AG08396 (cell line): ENCODE measurements around the gene ARRB1.

Experiments used
- DNase-seq: peaks from one replicate; pipeline ENCODE4 v3.0.0; 2012; ENCODE audit warnings: low spot score, mixed read lengths

The ARRB1 gene

DNA sequence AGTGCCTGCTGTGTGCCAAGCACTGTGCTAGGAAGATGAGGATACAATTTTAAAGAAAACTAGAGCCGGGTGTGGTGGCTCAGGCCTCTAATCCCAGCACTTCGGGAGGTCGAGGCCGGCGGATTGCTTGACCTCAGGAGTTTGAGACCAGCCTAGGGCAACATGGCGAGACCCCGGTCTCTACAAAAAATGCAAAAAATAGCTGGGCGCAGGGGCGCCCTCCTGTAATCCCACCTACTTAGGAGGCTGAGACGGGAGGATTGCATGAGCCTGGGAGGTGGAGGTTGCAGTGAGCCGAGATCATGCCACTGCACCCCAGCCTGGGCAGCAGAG is 102.6 kb downstream of the ARRB1 start:
- no peak for DNase-seq

DNA sequence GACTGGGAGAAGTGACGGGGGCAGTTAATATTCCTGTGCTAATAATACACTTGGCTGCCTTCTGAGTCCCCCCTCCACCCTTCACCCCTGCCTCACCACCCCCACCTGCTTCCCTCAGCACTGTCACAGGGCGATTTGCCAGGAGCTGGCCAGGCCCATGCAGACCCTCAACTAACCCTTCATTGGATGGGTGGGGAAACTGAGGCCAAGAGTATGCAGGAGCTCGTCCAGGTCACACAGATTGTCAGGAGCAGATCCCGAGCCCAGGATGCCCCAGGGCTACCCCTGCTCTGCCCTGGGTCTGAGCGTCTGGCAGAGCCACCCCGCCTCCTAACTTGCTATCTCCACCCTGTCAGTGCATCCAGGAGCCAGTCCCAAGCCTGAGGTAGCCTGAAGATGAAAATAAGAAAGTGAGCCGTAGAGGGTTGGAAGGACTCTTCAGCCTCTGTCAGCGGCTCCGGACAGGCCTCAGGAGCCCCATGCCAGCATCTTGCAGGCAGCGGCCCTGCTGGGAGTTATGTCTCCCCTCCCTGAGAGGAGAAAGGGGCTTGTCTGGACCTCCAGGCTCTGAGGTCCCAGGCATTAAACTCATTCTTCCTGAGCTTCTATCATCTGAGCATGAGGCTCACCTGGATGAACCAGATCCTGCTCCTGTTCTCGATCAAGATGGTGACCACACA is 104.7 kb downstream of the ARRB1 start:
- DNase-seq, result no peak

DNA sequence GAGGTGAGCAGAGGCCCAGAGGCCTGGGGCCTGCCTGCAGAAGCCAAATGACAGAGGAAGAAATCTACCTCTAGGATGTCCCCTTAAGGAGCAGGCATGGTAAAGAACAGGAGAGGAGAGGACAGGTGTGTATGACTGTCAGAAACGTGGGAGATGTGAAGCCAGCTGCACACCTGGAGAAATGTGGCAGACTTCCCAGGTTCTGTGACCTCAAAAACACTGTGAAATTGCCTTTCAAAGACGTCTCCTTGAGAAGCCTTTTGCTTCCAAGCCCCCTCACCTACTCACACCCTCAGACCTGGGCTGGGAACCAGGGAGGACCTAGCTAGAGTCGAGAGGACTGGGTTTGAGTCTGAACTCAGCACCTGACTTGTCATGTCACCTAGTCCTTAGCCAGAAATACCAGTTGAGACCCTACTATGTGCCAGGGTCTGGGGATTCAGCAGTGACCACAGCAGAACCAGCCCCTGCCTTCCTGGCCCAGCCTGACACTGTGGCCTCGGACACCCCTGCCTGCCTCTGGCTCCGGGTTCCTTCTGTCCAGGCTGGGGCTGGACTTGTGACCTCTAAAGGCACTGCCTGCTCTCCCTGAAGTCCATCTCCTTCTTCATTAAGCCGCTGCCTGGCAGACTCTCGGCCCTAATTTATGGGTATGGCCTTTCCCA is 105.3 kb downstream of the ARRB1 start:
- no peak for DNase-seq

DNA sequence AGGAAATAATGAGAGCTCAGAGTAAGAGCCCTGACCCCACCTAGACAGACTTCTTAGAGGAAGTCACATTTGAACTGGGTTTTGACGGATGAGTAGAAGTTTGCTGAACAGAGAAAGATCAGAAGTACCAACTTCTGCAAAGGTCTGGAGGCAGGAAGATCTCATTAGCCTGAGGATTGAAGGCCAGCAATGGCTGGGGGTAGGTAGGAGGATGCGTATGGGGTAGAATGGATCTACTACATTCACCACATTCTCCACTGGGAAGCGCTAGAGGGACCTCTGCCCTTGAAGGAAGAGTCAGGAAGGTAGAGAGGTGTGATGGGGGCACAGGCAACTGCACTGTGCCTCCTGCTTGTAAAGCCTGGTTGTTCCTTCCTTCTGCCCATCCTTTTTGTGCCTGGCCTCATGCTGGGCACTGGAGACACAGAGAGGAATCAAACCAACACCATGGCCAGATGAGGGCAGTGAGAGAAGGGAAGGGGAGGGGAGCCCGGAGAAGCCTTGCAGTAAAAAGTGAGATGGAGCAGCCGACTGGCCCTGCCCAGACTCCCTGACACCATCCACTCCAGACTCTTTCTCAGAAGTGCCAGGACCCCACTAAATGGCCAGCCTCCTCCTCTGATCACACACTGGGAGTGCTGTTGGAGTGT is 106.0 kb downstream of the ARRB1 start:
- no peak for DNase-seq

DNA sequence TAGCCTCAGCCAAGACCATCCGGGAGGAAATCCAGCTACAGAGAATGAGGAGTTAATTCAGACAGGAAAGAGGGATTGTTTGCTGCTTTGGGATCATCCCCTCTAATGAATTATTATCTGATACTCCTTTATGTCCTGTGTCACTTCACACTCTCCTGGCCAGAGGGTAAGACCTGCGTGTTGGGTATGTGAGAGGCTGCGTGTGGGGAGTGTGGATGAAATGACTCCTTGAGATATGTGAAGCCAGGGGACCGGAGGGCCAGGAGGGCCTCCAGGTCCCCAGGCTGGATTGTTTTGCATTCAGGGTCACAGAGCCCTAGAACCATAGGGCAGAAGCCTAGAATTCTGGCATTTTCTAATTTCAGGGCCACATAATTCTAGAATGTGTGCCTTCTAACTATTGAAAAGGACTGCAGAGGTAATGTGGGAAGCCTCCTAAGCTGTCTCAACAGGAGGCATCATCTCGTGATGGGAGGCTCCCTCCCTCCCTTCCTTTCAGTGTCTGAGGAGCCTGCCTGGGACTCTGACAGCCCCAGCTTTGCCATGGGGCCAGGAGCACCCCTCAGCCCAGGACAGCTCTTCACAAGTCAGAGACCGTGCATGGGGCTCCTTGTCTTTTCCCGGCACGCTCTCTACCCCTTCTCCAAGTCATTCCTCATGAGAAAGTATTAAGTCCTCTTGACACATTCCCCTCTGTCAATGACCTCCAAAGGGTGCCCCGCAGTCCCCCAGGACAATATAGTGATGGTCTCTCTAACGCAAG is 107.2 kb downstream of the ARRB1 start:
- DNase-seq, result no peak

DNA sequence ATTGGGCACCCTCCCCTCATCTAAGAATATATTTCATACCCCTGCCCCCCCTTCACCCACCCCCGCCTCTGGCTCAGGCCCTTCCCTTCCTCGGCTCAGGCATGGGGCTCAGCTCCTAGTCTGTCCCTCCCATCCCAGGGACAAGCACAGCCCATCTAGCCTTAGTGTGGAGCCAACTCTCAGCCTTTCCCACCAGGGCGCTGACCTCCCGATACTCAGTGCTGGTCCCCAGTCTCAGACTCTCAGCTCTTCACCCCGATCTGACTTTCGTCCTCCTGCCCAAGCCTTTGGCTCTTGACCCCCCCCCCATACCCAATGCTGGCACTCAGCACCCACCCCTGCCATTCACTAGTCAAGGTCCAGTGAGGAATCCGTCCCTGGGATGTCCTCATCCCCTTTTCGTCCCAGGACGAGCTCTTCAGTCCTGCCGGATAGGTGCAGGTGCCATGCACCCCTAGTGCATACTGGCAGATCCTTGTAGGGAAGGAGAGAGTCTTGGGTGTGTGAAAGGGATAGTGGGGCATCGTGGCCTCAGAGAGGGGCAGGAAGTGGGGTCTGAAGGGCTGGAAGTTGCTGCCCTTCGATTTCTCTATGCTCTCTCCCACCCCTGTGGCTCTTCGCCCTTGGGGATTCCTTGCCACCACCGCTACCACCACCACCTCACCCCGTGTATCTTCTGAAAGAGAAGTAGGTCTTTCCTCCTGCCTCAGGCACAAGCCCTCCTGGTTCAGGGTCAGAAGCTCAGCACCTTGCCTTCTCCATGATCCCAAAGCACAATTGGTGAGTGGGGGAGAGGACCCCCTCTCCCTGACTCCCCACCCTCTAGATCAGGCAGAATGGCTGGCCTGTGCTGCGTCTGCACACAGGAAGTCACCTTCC is 108.5 kb downstream of the ARRB1 start:
- DNase-seq, result no peak

DNA sequence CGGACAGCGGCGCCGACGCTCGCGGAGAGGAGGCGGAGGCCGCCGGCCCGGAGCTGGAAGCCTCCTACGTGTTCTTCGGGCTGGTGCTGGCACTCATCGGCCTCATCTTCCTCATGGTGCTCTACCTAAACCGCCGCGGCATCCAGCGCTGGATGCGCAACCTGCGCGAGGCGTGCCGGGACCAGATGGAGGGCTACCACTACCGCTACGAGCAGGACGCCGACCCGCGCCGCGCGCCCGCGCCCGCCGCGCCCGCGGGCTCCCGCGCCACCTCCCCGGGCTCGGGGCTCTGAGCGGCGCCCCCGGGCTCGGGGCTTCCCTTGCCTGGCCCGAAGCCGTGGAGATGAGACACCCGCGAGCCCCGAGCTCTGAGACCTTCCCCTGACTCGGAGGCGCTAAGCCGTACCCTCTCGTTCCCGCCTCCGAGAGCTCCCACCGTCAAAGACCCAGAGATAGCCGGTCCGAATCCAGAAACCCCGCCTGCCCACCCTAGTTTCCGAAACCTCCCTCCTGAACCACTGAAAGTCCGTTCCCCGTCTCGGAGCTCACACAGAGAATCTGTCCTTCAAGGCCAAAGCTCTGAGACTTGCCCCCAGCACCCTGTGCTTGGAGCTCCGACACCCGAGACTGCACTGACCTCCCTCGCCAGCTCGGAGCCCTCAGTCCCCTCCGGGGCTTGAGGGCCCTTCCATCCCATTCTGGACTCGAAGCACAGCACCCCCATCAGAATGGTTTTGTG is 109.4 kb downstream of the ARRB1 start:
- no peak for DNase-seq

DNA sequence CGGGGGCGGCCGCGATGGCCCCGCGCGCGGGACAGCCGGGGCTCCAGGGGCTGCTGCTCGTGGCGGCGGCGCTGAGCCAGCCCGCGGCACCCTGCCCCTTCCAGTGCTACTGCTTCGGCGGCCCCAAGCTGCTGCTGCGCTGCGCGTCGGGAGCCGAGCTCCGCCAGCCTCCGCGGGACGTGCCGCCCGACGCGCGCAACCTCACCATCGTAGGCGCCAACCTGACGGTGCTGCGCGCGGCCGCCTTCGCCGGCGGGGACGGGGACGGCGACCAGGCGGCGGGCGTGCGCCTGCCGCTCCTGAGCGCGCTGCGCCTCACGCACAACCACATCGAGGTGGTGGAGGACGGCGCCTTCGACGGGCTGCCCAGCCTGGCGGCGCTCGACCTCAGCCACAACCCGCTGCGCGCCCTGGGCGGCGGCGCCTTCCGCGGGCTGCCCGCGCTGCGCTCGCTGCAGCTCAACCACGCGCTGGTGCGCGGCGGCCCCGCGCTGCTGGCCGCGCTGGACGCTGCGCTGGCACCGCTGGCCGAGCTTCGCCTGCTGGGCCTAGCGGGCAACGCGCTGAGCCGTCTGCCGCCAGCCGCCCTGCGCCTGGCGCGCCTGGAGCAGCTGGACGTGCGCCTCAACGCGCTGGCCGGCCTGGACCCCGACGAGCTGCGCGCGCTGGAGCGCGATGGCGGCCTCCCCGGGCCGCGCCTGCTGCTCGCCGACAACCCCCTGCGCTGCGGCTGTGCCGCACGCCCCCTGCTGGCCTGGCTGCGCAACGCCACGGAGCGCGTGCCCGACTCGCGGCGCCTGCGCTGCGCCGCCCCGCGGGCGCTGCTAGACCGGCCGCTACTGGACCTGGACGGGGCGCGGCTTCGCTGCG is 110.2 kb downstream of the ARRB1 start:
- peak; percentile 99 for DNase-seq

DNA sequence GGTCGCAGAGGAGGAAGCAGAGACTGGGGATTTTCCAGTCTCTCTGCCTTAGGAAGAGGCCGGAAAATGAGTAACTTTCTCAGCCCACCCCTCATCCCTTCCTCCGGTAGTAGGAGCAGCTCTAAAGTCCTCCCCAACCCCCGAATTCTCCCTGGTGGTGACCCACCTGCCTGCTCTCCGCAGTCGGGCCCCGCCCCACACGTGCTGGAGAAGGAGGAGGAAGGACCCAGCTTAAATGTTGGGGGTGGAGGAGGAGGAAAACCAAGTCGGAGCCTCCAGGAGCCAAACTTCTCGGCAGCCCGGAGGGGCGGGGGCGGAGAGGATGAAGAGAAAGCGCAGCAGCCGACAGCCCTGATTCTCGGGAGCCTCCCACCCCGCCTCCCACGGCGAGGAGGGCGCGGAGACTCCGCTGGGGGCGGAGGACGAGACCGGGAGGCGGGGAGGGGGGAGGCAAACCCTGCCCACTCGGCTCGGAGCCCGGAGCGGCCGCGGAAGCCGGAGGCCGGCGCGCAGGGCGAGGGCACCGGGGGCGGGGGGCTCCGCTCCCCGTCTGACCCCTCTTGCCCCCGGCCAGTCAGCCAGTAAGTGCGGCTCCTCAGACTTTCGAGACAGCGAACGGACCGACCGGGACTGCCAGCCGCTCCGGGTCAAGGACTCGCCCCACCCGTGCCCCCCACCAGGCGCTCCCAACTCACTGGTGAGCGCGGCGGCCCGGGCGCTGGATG is 111.0 kb downstream of the ARRB1 start, which contains the start of gene TPBGL:
Gene TPBGL (plus strand): TSS at position 464 of the 725 bp plus-strand sequence. CDS start 276 bp downstream, outside the sequence.
- DNase-seq, result no peak

DNA sequence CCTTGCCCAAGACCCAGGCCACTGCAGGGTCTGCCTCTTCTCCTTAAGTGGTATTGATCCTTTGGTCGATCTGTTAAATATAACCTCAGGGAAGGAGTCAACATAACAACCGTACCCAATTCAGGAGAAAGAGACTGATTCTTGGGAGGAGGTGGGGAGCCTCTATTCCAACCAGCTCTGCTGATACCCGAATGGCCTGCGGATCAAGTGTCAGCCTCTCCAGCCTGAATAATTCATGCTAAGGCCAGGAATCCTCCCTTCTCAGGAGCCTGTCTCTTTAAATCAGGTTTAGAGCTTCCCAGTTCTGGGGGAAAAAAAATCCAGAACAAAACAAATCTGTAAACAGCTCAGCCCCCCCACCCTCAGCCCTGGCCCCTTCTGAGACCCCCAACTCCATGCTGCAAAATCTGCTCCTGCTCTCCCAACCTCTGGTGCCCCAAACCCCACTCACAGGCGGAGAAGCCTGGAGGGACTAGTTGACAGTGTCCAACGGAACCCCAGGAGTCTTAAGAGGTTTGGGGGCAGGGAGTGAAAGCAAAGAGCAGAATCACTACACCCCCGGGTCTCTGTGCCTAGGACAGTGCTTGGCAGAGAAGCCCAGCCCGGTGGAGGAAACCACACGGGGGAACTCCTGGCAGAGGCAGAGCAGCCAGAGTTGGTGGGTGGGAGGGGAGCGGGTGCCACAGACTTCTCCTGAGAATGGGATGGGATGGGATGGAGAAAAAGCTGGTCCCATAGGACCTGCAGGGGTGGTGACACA is 111.8 kb downstream of the ARRB1 start:
- DNase-seq, result no peak

DNA sequence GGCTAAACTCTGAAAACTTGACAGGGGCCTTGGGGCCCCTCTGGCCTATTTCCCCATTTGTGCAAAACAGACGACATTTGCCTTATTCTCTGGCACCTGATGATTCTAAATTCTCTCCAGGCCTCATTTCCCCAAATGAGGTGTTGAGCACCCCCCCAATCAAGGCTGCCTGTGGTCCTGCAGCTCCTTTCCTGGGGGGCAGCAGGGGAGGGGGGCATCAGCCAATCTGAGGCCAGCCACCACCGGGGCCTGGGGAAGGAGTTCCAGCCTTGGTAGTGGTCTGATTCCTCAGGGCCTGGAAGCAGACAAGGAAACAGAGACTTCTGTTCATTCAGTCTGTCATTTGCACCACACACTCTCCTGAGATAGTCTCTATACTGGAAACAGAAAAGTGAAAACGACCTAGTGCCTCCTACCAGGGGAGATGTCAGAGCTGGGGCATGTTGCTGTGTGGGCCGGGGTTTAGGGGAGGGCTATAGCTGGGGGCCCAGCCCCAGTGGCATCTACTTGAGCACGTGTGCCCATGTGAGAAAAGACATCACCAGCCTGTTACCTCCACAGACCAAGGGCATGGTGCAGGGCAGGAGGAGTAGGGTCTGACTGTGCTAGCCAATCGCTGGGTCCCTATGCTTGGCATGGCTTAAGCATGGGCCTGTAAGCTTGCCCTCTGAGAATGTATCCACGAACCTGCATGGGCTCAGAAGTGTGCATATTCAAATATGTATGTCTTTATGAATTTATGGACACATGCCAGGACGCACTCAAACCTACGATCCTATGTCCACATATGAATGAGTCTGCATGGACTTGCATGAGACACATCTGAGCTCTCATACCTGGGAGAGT is 112.6 kb downstream of the ARRB1 start:
- no peak for DNase-seq

DNA sequence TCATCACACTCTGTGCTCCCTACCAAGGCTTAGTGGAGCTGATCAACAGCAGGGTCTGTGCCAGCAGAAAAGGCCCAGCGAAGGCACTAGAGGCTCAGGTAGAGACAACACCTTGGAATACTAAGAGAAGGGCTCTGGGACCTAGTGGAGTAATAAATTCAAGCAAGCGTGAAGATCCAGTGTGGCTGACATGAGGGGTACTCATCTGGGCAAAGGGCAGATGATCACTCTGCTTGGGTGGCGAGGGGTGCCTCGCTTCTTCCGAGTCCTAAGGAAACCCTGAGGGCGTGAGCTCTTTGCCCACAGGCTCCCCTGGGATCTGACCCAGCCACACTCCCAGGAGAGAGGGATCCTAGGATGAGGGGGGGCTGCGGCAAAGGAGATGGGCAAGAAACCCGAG is 114.4 kb downstream of the ARRB1 start:
- no peak for DNase-seq

DNA sequence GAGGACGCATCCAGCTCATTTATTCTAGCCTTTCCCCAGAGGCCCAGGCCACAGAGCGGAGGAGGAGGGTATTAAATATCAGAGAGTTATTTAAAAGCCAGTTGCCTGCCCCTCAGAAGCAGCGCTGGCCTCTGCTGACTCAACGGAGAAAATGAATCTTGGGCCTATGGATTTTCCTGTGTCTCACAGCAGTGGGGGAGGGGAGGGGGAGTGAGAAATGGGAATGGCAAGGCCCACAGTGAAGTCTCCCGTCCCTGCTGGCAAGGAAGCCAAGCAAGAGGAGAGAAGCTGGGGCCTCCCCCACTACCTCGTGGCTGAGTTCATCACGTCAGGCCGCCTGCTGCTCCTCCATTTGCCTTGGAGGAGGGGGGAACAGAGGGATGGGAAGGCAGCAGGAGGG is 115.4 kb downstream of the ARRB1 start:
- no peak for DNase-seq

DNA sequence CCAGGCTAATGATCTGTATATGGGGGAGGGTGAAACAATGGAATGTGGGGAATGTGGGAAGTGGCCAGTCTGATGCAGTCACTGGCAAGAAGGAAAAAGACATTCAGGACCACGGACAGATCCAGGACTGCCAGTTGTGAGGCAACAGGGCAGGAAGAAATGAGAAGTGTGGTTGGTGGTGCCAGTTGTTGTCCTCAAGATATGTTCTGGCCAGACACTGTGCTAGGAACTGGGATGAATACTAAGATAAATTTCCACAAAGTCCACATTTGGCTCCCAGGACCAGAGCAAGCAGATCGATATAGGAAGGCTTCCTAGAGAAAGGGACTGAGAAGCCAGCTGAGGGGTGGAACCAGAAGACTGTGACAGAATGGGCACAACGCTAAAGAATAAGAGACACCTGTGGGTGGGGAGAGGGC is 117.7 kb downstream of the ARRB1 start:
- DNase-seq, result peak; percentile 67

DNA sequence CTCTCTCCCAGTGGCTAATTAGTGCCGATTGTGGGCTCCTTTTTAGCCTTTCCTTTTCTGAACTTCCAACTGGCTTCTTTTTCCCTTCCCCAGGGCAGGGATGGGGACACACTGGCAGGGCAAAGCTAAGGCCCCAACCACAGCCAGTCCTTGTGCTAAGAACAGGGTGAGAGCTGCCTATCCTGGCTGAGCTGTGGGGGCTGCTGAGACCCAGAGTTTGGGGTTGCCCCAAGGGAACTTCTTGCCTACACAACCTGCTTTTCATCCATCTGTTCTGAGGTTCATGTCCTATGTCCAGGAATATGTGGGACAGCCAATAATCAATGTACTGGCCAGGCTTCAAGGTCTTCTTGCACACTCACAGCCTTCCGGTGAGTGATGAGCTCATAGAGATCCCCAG is 120.8 kb downstream of the ARRB1 start:
- DNase-seq, result no peak

DNA sequence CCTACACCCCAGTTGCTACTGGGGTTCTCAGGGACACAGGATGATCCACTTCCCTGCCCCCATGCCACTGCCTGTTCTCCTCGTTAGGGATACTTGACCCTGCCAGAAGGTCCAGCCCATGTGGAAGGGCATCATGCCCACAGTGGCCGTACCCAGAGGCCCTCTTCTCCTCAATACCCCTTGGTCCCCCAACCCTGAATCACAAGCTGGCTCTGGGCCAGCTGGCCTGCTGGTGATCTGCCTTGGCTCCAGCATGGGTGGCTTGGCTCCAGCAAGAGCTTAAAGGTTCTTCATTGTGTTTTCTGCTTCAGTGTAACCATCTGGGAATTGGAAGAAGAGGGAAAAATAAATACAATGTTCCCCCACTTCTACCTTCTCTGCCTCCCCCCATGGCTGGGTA is 122.0 kb downstream of the ARRB1 start:
- no peak for DNase-seq

DNA sequence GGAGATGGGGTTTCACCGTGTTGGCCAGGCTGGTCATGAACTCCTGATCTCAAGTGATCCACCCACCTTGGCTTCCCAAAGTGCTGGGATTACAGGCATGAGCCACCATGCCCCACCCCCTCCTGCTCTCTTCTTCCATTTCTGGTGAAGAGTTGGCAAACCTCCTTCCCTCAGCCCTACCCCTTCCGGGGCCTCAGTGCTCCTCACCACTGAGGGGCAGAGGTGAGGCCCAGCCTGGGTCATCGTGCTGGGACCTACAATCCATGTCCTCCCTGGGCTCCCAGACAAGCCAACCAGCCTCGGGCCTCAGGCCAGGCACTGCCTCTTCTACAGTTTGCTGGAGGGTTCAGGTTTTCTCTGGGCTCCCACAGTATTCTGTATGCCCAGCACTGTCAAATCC is 125.7 kb downstream of the ARRB1 start:
- DNase-seq, result no peak
